Measurements from ENCODE around the gene HES1. TPM values are rescaled to one million over a fixed set of nuclear protein-coding genes. Genes with fewer than 3 reads are reported as not detected.

Gene HES1
- total RNA-seq, 1 experiment from 2014 or later = 595 TPM

DNA sequence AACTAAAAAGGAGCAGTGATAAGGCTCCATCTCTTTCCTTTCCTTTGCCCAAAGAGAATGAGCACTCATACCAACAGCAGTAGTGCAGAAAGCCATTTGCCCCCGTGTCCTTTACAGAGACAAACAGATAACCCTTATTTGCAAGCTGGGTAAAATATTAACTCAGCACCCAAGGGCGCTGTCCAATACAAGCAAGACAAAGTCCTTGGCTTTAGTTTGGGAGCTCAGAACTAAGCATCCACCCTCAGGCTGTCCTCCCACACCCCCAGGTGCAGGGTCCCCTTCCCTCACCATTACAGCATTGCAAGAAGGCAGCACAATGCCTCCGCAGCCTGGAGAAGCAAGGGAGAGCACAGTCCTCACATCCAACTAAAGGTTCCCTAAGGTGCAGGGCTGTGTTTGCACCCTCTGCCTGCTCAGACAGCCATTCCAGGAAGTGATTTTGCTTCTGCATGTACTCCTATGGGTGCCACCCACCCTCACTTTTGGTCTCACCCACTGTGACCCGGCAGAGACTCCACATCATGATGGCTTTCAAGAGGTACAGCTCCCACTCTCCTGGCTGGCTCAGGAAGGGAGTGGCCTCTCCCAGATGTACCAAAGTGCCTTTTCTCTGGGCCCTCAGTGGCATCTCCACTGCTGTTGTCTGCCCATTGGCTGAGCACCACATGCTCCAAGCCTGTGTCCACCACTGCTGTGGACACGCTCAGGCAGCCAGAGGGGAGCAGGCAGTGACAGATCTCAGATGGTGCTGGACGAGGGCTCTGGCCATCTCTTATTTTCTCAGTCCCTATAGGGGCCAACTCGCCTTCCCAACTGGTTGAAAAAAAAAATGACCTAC, 34.1 kb upstream of the HES1 start:
- DNase-seq (ENCODE audit: low spot score) = peak; percentile 45

DNA sequence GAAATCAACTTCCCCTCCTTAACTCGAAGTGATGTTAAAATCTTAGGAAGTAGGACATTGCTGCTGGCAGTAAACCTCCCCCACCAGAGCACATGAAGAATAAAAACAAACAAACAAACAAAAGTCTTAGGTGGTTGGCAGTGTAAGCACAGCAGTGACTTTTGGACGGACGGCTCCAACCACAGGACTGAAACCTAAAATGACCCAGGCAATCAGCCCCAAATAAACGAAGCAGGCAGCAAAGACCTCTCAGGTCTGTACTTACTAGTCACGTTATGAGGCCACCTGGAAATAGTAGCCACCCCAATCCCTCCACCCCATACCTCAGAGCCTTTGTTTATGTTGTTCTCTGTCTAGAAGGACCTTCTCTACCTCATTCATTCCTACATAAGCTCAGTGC, 33.5 kb upstream of the HES1 start:
- no peak for DNase-seq (ENCODE audit: low spot score)

DNA sequence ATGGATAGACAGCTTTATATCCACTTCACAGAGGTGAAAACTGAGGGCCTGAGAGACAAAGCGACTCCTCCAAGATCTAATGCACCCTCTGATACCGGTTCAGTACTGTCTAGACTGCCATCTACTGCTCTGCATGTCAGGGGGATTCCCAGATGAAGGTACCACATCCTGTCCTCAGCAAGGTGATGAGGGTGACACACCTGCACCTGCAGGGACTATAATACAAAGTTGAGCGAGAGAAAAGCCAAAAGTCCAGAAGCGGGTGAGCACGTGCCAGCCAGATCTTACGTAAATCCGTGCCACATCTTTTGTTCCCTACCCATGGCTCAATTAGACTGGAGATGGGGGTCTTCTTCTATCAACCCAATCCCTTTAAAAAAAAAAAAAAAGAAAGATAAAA, 32.4 kb upstream of the HES1 start:
- no peak for DNase-seq (ENCODE audit: low spot score)

DNA sequence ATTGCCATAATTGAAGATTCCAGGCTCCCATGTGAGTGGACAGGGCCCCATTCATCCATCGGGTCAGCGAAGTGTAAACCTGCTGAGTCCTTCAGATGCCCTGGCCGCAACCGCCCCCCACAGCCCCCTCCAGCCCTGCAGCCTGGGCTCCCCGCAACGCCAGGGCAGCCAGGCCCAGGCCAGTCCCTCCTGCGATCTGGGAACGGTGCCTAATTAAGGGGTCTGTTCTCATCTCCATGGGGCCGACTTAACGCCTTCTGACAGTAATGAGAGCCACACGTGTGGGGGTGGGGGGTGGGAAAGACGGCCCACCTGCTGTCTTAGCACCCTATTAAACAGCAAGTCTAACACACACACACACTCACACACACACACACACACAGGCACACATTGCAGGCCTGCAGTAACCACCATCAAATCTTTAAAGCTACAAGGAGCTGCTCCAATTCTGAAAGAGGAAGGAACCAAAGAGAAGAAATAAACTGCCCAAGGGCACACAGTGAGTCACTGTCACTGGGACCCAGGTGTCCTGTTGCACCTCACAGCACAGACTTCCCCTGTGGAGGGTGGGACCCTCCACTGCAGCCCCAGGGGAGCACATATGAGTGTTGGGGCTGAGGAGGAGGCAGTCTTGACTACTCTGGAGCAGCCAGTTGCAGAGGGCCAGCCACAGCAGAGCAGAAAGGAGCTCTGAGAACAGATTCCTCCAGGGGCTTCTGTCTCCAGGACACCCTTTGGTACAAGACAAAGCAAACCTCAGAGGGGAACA, 31.8 kb upstream of the HES1 start:
- DNase-seq (ENCODE audit: low spot score) = no peak

DNA sequence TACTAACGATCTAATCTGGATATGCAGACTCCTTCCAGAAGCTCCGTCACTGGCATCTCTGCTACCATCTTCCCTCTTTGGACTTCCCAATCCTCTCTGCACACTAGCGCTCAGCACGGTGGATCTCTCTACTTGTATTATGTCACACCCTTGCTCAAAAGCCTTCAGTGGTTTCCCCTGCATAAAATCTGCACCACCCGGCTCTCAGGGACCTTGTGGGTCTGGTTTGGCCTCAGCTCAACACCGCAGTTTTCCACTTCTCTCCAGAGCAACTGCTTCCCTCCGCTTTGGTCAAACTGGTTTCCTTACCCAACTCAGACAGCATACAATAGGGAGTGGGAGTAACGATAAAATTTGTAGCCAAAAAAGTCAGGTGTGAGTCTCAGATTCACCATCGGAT, 30.7 kb upstream of the HES1 start:
- no peak for DNase-seq (ENCODE audit: low spot score)

DNA sequence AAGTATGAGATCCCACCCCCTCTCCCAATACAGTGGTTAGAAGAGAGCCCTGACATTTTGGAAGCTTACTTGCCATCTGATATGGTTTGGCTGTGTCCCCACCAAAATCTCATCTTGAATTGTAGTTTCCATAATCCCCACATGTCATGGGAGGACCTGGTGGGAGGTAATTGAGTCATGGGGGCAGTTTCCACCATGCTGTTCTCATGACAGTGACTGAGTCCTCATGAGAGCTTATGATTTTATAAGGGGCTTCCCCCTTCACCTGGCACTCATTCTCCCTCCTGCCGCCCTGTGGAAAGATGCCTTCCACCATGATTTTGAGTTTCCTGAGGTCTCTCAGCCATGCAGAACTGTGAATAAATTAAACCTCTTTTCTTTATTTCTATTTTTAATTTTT, 28.8 kb upstream of the HES1 start:
- DNase-seq (ENCODE audit: low spot score) = no peak

DNA sequence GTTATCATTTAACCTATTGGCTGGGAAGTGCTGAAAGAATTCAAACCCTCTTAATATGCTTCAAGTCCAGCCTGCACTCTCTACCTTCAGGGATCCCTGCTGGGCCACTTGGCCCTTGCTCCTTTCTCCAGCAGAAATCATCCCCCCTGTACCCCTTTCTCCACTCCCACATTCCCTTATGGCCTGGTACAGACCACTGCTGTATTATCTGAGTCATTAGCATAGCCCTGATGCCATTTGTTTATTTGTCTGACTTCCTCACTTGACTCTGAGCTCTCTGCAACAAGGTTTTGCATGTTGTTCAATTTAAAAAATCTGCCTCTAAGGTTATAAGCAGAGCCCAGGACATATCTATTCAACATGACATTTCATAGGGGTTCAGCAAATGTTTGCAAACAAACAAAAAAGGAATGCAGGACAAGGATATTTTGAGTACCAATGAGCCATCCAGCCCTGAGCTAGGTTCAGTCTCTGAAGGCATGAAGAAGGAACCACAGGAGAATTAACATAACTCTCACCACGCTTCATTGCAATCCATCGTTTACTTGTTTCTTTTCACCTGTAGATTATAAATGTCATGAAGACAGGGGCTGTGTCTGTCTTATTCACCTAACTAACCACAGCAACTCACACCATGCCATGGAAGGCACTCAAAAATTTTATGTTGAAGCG, 26.6 kb upstream of the HES1 start:
- no peak for DNase-seq (ENCODE audit: low spot score)

DNA sequence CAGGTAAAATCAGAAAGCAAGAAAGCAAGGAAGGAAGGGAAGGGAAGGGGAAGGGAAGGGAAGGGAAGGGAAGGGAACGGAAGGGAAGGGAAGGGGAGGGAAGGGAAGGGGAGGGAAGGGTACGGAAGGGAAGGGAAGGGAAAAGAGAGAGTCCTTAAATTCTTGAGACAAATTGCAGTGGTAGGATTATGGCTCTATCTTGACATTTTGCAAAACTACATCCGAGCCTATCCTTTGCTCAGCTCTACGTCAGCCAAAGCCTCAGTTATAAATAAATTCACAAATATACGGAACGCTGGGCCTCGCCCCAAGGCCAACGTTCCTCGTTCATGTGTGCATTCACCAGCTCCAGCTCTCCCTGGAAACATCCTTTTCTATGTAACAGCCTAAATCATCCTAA, 25.5 kb upstream of the HES1 start:
- DNase-seq (ENCODE audit: low spot score) = no peak

DNA sequence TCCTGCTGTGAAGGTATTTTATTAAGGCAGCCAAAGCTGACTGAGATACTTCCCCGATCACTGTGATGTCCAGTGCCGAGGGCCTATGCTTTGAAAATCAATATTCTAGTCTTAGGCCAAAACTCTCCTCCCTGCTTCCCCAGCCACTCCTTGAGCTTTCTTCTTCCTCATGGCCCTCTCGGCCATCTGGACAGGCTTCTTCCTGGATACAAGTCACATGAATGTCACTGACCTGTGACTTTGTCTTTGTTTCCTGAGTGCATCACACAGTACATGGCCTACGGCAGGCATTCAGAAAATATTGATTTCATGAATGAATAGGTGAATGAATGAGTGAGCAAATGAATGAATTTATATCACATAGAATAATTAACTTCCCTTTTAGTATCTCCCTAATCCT, 24.6 kb upstream of the HES1 start:
- DNase-seq (ENCODE audit: low spot score) = no peak

DNA sequence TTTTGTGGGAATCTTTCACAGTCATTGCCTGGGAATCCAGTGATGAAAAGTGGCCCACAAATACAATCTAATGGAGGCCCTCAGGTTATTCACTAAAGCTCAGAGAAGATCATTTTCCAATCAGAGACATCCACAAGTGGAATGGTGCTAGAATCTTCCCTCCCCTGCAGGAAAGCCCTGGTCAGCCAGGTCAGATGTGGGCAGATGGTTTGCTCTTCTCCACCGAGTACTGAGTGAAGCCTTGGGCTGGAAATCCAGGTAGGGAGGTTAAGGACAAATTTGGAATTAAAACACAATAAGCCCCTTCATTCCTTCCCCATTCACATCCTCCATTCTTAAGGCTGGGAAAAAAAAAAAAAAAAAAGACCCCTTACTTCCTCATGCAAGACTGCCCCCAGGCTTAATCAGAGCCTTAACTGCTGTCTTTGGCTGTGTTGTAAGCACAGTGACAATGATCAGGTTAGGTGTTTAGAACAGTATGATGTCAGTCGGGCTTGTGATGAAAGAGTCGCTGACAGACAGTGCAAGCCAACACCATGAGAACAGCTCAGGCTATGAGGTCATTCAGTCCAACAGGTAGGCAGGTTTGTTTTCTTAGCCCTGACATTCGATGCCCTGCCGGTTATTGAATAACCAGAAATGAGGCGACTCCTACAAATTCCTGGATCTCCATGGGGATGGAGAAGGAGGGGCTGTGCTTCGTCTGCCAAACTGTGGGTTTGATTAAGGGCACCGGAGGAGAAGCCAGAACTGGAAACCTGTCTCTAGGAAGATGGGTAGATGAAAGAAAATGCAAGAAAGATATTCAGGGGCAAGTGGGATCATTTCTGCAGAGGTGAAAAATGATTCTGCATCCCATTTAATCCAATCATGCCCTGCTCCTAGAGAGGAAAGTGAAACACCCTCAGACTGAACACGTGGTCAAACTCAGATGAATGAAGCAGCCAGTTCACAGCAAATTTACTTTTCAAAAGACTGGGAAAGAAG, 23.5 kb upstream of the HES1 start:
- peak; percentile 96 for DNase-seq (ENCODE audit: low spot score)

DNA sequence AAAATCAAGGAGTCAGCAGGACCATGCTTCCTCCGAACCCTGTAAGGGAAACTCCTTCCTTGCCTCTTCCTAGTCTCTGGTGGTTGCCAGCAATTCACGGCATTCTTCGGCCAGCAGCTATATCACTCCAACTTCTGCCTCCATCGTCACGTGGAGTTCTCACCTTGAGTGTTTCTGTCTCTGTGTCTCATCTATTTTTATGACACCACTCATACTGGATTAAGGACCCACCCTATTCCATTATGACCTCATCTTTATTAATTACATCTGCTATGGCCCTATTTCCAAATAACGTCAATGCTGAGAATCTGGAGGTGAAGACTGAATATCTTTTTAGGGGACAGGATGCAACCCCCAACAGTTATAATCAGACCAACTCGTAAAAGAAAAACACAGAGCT, 21.8 kb upstream of the HES1 start:
- no peak for DNase-seq (ENCODE audit: low spot score)

DNA sequence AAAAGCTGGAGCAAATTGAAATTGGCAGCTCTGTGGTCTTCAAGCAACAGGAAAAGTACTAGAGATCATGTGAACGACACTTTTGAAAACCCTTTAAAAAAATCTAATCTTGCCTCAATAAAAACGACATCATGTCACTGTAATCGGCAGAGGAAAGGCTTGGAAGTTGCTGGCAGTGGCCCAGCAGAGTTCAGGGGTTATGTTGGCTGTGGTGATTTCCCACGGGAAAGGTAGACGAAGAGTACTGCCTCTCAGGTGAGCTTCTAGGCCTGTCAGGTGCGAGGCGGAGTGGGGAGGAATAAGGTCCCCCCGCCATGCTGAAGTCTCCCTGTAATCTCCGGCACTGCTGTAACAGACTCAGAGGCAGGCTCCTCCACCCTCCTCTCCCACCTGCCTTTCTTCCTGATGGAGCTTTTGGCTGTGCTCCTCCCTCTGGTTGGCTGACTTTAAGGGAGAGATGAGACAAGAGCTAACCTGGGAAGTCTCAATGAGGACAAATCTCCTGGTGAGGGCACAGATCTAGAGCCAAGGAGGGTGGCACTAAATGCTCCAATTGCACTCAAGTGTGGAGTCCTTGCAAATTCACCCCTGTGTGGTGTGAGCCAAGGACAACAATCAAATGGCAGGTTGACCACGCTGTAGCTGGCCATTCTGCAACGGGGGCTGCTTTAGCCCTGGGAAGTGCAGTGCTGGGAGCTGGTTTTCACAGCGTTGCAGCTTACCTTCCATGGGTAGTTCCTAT, 18.7 kb upstream of the HES1 start:
- peak; percentile 66 for DNase-seq (ENCODE audit: low spot score)

DNA sequence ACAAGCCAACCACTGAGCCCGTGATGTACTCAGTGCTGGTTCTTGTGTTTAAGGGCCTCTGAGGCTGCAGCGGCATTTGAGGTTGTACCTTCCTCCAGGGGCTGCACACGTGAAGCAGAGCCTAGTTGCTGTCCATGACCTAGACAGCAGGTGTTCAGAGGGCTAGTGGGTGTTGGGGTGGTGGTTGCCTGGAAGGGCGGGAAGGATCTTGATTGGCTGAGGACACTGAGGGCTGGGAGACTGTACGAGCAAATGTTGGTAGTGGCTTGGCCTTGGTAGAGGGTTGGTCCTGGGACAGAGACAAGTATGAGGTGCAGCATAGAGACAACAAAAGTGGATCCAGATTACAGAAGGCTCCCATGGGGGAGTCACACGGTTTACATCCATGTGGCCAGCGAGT, 17.0 kb upstream of the HES1 start:
- no peak for DNase-seq (ENCODE audit: low spot score)

DNA sequence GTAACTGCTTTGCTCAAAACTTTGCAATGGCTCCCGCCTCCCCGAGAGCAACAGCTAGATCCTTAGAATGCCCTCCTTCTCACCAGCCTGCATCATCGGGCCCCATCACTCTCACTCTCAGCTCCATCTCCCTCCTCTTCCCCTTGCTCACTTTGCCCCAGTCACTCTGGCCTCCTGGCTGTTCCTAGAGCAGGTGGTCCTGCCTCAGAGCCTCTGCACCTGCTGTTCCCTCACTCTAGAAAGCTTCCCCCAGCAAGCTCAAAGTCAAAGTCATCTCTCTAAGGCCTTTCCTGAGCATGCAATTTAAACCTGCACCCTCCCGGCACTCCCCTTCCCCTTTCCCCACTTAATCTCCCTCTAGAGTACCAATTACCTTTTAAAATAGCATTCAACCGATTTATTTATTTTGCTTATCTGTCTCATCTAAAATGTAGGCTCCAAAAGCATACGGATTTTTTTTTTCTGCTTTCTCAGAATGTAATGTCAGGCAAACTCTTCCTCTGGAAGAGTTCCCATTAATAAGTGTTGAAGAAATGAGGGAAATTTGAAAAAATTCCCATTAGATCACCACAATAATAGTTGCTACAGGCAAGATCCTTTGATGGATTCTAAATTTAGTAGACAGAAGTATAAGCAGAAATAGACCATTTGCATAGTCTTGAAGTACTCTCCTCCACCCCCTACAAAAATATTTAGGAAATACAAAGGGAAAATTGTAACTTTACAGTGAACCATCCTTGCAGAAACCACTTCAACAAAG, 15.9 kb upstream of the HES1 start:
- no peak for DNase-seq (ENCODE audit: low spot score)

DNA sequence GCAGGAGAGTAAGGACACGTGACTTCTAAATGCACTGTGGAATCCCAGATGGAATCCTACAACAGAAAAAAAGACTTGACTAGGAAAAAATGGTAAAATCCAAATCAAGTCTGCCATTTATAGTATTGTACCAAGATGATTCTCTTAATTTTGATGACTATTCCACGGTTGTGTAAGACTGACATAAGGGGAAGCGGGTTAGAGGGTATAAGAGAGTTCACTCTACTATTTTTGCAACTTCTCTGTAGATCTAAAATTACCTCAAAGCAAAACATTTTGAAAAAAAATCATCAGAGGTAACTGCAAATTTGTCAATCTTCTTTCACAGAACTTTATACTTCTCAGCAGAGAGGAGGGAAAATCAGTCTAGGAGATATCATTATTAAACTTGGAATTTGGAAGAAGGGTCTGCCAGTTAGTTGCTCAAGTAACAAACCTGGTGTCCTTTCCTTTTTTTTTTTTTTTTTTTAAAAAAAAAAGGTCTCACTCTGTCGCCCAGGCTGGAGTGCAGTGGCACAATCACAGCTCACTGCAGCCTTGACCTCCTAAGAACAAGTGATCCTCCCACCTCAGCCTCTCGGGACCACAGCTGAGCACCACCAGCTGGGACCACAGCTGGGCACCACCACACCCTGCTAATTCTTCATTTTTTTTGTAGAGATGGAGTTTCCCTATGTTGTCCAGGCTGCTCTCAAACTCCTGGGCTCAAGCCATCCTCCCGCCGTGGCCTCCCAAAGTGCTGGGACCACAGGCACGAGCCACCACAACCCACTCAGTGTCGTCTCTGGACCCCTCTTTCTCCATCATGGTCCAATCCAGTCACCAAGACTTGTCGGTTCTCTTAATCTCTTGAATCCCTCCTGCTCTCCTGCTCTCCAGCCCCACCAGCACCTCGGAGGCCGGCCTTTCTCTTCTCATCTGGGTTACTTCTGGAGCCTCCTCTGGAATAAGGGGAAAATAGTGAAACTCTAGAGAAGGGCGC, 14.9 kb upstream of the HES1 start:
- DNase-seq (ENCODE audit: low spot score) = no peak

DNA sequence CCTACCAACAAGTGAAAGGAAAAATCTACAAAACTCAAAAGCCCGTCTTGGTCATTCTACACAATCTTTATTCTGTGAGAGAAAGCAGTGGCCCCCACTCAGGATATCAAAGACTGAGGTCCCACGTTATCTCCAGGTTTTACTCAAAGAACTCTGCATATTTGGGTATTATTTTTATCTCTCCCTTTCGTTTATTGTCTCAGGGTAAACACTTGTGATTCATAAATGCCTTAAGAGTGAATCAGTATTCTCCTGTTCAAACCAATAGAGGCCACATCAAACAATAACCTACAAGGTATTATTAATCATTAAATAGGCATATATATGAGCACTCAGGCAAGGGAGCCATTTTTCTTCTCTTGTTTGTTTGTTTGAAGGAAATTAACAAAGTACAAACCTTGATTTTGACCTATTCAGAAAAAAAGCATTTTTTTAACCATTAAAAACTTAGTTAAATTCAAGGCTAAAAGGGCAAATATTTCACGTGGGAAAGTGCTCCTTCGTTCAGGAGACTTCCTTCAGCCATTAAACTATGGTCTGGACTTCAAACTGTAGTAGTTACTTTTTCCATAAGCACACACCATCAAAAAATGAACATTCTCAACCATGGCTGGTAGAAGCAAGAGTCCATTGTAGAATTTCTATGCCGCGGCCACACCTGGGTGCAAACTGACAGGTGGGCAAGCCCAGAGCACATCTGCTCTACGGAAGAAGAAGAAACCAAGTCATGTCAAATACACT, 13.9 kb upstream of the HES1 start:
- DNase-seq (ENCODE audit: low spot score) = peak; percentile 78

DNA sequence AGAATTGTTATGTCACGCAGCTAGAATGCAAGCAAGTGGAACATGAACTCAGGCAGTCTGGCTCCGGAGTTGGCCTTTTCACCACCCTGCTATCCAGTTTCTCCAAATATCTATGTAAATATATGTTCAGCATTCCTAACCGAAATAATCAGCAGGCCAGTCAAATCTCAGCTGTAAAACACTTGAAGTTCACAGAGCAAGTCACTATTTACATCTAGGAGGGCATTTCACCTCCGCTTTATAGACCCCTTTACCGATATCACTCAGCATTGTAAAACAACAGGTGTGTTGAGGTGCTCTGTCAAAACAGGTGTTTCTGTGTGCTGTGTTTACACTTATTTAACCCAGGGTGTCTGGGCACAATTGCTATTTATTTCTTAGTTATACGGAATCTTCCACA, 12.2 kb upstream of the HES1 start:
- peak; percentile 35 for DNase-seq (ENCODE audit: low spot score)

DNA sequence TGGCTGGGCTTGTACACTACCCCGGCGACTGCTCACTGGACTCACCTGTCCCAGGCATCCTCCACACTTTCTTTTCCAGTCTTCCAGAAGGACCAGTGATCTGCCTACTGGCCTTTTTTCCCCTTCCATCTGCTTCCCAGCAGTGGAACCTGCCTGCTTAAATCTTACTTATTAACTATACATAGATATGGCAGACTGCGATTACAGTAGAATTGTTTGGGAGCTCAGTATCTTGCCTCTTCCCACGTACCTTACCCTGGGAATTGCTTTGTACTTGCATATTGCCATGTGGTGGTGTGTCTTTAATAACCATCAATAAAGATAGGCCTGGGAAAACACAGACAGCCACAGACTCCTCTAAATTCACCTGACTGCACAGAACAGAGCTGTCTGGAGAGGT, 11.8 kb upstream of the HES1 start:
- peak; percentile 22 for DNase-seq (ENCODE audit: low spot score)
